ENCODE data around the gene ST6GALNAC3.

The ST6GALNAC3 gene

DNA sequence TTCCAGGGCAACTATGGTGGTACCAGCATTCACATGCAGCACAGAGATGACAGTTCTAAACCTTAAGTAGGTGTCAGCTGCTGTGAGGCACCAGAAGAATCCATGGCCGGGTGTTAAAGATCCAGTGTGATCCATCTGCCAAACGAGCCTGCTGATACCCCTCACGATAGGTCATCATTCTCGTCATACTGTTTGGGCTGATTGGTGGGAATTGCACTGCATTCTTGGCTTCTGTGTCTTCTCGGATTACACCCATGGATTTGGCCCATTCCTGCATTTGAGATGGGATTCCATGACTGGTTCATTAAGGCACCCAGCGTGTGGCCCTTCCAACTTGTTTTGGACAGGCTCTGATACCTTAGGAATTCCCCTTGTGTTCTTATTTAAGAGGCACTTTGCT, 55.2 kb downstream of the ST6GALNAC3 start:
- no peak for ATAC-seq (ENCODE audit: low read depth)
- no peaks in the 10 kb centered on the region for H3K36me3 ChIP-seq (ENCODE audit: low read depth)

DNA sequence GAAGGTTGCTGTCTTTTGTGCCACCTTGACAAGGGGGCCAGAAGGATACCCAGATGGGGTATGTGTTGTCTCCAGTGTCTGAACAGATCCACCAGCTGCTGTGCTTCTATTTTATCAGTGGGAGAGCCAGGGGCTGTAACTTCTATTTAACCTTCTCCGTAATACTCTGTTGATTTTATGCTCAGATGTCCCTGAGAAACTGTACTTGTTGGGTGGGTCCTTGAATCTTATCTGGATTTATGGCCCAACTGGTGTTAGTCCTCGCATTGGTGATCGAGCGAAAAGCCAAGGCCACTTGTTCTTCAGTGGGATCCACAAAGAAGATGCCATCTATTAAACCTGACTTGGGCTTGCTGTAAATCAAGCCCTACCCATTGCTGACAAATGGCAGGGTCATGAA, 56.4 kb downstream of the ST6GALNAC3 start:
- no peak overlapping the region for H3K27ac ChIP-seq (ENCODE audit: poor library complexity, severe bottlenecking)
- H3K36me3 ChIP-seq (ENCODE audit: low read depth): no peaks in the 10 kb centered on the region
- no peaks in the 10 kb centered on the region for H3K27me3 ChIP-seq (ENCODE audit: insufficient read depth, poor library complexity, severe bottlenecking)
- no peaks in the 10 kb centered on the region for H3K4me1 ChIP-seq (ENCODE audit: insufficient read depth, poor library complexity, severe bottlenecking)
- TF ChIP-seq, protein P1, sequence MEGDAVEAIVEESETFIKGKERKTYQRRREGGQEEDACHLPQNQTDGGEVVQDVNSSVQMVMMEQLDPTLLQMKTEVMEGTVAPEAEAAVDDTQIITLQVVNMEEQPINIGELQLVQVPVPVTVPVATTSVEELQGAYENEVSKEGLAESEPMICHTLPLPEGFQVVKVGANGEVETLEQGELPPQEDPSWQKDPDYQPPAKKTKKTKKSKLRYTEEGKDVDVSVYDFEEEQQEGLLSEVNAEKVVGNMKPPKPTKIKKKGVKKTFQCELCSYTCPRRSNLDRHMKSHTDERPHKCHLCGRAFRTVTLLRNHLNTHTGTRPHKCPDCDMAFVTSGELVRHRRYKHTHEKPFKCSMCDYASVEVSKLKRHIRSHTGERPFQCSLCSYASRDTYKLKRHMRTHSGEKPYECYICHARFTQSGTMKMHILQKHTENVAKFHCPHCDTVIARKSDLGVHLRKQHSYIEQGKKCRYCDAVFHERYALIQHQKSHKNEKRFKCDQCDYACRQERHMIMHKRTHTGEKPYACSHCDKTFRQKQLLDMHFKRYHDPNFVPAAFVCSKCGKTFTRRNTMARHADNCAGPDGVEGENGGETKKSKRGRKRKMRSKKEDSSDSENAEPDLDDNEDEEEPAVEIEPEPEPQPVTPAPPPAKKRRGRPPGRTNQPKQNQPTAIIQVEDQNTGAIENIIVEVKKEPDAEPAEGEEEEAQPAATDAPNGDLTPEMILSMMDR (IDR thresholded peaks at IDR 0.05; ENCODE audit: poor library complexity, severe bottlenecking): no peak
- no peak for ATAC-seq (ENCODE audit: low read depth)
- H3K9me3 ChIP-seq (ENCODE audit: severe bottlenecking): no peaks in the 10 kb centered on the region
- H3K4me3 ChIP-seq (ENCODE audit: severe bottlenecking): no peak overlapping the region
- no peak for DNase-seq (ENCODE audit: low spot score)

More for the DNA sequence above, 55.2 kb downstream of the ST6GALNAC3 start:
- TF ChIP-seq, protein P1 (IDR thresholded peaks at IDR 0.05; ENCODE audit: poor library complexity, severe bottlenecking): no peak
- no peaks in the 10 kb centered on the region for H3K27me3 ChIP-seq (ENCODE audit: insufficient read depth, poor library complexity, severe bottlenecking)
- DNase-seq (ENCODE audit: low spot score): no peak
- no peak overlapping the region for H3K4me3 ChIP-seq (ENCODE audit: severe bottlenecking)
- H3K27ac ChIP-seq (ENCODE audit: poor library complexity, severe bottlenecking): no peak overlapping the region
- no peaks in the 10 kb centered on the region for H3K4me1 ChIP-seq (ENCODE audit: insufficient read depth, poor library complexity, severe bottlenecking)
- H3K9me3 ChIP-seq (ENCODE audit: severe bottlenecking): no peaks in the 10 kb centered on the region

DNA sequence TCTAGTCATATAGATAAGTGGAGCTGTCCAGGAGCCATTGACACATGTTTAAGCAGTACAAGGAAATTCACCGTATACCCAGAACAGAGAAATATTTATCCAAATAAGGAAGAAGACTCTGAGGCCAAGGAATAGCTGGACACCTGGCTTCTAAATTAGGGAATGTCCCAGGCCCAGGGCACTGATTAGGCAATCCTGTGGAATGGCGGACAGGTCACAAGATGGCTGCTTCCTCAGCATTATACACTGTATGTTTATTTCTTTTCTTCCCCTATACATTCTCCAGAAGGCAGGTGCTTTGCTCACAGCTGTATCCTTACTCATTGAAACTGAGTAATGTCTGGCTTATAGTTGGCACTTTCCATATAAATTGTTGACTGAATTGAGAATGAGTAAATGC, 59.4 kb downstream of the ST6GALNAC3 start:
- TF ChIP-seq, protein P1 (IDR thresholded peaks at IDR 0.05; ENCODE audit: poor library complexity, severe bottlenecking): no peak
- H3K4me3 ChIP-seq (ENCODE audit: severe bottlenecking): no peak overlapping the region
- DNase-seq (ENCODE audit: low spot score) (no peak), ATAC-seq (ENCODE audit: low read depth) (no peak)
- no peaks in the 10 kb centered on the region for H3K9me3 ChIP-seq (ENCODE audit: severe bottlenecking)
- no peaks in the 10 kb centered on the region for H3K27me3 ChIP-seq (ENCODE audit: insufficient read depth, poor library complexity, severe bottlenecking)
- no peak overlapping the region for H3K27ac ChIP-seq (ENCODE audit: poor library complexity, severe bottlenecking)
- no peaks in the 10 kb centered on the region for H3K36me3 ChIP-seq (ENCODE audit: low read depth)
- H3K4me1 ChIP-seq (ENCODE audit: insufficient read depth, poor library complexity, severe bottlenecking): no peaks in the 10 kb centered on the region

DNA sequence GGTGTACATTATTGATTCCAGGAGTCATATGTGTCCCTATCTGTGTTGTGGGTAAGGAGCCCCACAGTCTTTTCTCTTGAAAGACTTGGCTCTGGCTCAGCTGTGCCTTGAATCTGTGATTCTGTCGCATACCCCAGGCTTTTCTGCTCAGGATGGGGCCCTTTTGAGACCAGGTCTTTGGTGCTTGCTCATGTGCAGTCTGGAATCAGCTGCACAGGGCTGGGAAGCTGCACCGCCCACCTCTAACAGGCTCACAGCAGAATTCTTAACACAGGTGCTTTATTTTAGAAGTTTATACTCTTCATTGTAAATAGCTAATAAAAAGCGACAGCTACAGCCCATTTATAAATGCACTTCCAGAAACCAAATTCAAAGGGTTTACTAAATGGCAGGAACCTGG, 61.3 kb downstream of the ST6GALNAC3 start:
- TF ChIP-seq, protein P1 (IDR thresholded peaks at IDR 0.05; ENCODE audit: poor library complexity, severe bottlenecking): no peak

DNA sequence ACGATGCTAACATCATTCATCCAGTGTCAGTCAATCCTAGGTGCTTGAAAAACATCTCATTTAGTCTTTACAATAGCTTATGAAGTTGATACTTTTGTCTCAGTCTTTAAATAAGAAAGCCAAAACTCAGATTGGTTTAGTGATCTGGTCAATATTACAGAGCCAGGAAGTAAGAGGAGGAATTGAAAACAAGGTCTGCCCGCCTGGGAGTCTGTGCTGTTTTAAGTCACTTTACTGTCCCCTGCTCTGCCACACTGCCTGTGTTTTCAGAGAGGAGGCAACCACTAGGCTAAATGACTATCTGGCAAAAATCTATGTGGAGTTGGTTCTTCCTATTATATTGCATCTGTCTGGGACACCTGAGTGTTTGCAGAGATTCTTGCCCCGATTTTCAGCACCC, 62.3 kb downstream of the ST6GALNAC3 start:
- ATAC-seq (ENCODE audit: low read depth) (no peak), DNase-seq (ENCODE audit: low spot score) (no peak)
- H3K4me3 ChIP-seq (ENCODE audit: severe bottlenecking): no peak overlapping the region
- H3K4me1 ChIP-seq (ENCODE audit: insufficient read depth, poor library complexity, severe bottlenecking): no peaks in the 10 kb centered on the region
- H3K9me3 ChIP-seq (ENCODE audit: severe bottlenecking): no peaks in the 10 kb centered on the region
- TF ChIP-seq, protein P1 (IDR thresholded peaks at IDR 0.05; ENCODE audit: poor library complexity, severe bottlenecking): no peak
- no peaks in the 10 kb centered on the region for H3K36me3 ChIP-seq (ENCODE audit: low read depth)
- H3K27ac ChIP-seq (ENCODE audit: poor library complexity, severe bottlenecking): no peak overlapping the region
- H3K27me3 ChIP-seq (ENCODE audit: insufficient read depth, poor library complexity, severe bottlenecking): no peaks in the 10 kb centered on the region

More for the DNA sequence above, 61.3 kb downstream of the ST6GALNAC3 start:
- no peak for ATAC-seq (ENCODE audit: low read depth)
- DNase-seq (ENCODE audit: low spot score): no peak
- Histone ChIP-seq H3K4me3 (ENCODE audit: severe bottlenecking) (no peak overlapping the region), H3K27ac (ENCODE audit: poor library complexity, severe bottlenecking) (no peak overlapping the region), H3K4me1 (ENCODE audit: insufficient read depth, poor library complexity, severe bottlenecking) (no peaks in the 10 kb centered on the region), H3K27me3 (ENCODE audit: insufficient read depth, poor library complexity, severe bottlenecking) (no peaks in the 10 kb centered on the region), H3K9me3 (ENCODE audit: severe bottlenecking) (no peaks in the 10 kb centered on the region), H3K36me3 (ENCODE audit: low read depth) (no peaks in the 10 kb centered on the region)
